HPDE6-E6E7 (cell line): Measurements from ENCODE around the gene WDR64.

ENCODE experiments used
- DNase-seq: peaks from one replicate; pipeline ENCODE4 v3.0.0; 2011; ENCODE audit warnings: missing footprints; ENCODE audit errors: extremely low spot score

The WDR64 gene

DNA sequence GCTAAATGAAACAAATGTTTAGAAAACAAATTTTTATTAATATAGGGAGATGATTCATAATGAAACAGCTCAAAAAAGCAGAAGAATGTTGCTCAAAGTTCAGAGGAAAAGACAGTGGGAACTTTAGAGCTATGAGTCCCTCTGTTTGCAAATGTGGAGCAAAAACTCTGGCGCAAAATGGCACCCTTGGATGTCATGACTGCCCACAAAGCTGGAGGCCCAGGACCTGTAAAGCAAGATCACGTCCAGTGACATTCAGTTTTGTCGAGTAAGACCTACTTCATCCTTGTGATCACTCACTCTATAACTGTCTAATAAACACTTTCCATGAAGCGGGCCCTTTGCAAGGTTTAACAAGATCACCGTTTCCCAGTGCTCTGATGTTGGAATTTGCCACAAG, 186.8 kb downstream of the WDR64 start:
- DNase-seq: no peak

DNA sequence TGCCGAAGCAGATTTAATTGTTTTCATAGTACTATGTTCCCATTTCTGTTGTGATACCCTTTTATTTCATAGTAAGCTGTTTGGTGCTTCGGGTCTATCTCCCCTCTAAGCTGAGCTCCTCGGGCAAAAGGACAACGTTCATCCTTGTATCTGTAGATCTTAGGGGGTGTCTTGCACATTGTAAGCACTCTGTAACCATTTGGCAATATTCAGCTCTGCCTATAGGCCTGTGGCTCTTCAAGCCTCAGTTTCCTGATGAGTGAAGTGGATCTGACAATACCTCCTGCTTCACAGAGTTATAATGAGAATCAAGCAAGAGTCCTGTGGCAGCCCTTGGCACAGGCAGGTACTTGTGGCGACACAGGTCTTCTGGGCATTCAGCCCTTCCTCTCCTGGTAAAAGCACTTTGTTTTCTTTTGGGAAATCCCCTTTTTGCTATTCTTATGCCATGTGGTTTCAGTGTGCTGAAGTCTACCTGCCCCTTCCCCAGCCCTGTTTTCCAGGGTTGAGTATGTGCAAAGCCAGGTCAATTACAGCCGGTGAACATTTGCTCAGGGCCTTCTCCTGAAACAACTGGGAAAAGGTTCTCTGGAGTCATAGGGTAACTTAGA, 187.4 kb downstream of the WDR64 start:
- no peak for DNase-seq

DNA sequence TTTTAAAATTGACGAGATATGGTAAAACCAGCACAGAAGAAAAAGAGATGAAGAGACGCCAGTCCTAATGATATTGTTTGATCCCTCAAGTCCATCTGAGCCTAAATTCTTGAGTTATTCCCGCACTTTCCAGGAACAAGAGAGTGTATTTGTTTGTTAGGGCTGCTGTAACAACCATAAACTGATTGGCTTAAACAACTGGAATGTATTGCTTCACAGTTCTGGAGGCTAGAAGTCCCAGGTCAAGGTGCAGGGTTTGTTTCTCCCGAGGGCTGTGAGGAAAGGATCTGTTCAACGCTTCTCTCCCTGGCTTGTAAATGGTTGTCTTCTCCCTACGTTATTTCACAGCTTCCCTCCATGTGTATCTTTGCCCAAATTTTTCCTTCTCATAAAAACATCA, 188.1 kb downstream of the WDR64 start:
- no peak for DNase-seq

DNA sequence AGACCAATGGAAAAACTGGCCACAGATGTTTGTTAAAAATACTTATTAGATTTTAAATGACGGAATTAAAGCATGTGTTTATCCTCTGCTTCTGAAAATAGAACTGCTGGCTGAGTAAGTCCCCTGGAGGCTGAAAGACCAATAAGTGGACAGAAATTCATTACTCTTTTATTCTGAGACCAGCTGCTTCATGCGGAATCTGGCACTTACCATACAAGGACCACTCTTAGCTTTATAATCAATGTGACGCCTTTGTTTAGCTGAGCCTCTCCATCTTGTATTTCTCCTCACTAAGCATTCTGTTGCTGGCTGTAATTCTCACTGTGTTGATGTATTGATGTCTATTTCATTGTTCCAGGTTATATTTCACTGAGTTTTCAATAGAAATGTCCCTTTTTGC, 189.6 kb downstream of the WDR64 start:
- no peak for DNase-seq

- no peak for DNase-seq
These were observed 190.5 kb downstream of the WDR64 start for GRCh38 chr1:241842565-241842964.

DNA sequence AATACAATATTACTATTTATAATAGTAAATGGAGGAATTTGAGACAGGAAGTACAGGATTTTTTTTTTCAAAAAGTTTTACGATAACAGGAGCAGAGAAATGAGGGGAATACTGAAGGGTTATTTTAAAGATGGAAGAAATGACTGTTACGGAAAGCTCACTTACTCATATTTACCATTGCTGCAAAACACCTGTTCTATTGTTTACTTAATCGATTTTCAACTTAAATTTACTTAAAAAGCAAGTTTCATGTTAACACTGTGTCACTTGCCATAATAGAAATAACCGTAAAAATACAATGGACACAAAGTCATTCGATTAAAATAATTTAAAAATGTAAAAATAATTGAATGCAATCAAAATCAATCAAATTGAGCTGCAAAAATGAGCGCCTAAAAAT, 192.5 kb downstream of the WDR64 start:
- DNase-seq: no peak

GRCh38 chr1:241846375-241846774, 194.3 kb downstream of the WDR64 start:
- DNase-seq: no peak

DNA sequence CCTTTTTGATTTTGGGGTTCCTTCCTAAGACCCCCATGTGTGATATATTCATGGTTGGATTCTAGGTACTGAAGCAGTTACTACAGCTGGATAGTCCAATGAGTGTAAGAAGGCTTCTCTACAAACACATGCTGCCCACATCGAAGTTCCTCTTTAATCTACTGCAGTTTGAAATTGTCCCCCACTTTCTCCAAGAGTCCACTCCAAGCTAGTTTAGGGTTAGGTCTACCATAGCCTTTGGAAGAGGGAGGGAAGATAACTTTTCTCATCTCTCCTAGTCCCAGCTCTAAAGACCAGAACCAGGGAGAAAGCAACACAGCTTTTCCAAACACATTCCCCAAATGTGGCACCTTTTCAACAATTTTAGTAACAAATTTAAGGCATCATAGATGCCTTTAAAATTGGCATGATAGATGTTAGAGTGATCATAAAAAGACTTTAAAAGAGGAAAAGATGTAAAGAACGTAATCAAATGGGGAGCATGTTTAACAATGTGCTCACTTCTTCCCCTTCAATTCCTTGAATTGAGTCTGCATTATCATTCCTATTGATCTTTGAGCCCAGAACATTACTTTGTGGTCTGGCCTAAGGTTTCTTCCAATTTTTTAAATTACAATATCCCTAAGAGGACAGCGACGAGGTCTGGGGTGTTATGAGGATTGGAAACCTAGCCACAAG, 194.9 kb downstream of the WDR64 start:
- DNase-seq: no peak

- DNase-seq: no peak
These were observed 195.4 kb downstream of the WDR64 start for GRCh38 chr1:241847540-241847795.

- DNase-seq: peak; percentile 95
These were observed 196.0 kb downstream of the WDR64 start, which contains the start of gene EXO1 for GRCh38 chr1:241847796-241848685. EXO1 (plus strand) TSS chr1:241848204; CDS start chr1:241850426, 2,222 bp downstream.

GRCh38 chr1:241848686-241849344, 196.7 kb downstream of the WDR64 start:
- DNase-seq: no peak

DNA sequence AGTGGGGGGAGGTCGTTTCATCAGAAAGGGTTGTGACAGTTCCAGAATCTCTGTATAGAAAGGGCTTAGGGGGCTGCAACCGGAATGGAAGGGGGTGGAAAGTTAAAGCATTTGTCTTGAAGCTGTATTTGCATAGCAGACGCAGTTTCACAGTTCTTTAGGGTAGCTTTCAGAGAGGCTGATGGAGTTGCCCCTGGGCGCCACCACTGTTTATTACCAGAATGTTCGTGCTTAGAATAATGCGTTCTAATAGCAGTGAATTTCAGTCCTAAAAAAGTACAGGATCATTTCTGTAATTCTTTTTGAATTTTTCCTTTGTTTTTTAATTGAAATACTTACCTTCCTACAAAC, 197.2 kb downstream of the WDR64 start:
- DNase-seq: no peak
